Stimulated activated CD4-positive, alpha-beta T cell treated with anti-CD3 and anti-CD28 coated beads, Interleukin-4, amount 100 ng/mL, for 4 hours (primary cell): ENCODE measurements around the gene WAPL.
"Not testable (repeated sequence)": the region's sequence is repeated elsewhere in the genome, so short reads cannot be mapped to it uniquely, and the experiment has no call there.

Experiments used
- DNase-seq, 2 experiments: peaks; one replicate each; pipeline ENCODE4 v3.0.0-alpha.2; 2020

WAPL gene

DNA sequence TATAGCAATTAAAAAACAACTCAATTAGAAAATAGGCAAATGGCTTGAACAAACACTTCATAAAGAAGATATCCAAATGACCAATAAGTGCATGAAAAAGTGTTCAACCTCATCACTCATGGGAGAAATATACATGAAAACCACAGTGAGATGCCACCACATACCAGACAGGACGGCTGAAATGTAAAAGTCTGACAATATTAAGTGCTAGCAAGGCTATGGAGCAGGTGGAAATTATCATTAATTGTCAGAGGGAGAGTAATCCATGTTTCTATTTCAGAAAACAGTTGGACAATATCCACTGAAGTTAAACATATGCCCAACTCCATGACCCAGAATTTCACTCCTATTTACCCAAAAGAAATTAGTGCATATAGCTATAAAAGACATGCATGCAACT lies 112.4 kb downstream of the WAPL start:
- DNase-seq = no peak

DNA sequence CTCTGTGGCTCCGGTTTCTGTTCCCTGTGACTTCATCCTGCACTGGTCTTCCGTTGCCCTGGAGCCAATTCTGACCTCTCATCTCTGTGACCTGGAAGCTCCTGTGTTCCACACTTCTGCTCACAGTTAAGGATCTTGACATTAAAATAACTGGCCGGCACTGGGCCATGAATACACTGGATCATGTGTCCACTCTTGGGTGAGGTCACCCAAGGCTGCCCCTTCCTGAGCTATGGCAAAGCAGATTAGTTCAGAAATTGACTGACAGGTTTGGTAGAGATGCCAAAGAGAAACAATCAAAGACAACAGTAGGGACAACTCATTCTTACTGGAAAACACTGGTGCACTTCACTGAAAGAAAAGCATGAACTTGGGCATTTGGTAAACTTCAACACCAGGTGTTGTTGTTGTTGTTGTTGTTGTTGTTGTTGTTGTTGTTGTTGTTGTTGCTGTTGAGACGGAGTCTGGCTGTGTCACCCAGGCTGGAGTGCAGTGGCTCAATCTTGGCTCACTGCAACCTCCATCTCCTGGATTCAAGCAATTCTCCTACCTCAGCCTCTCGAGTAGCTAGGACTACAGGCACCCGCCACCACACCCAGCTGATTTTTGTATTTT lies 118.3 kb downstream of the WAPL start:
- no peak for DNase-seq

- DNase-seq = no peak
These were observed 119.2 kb downstream of the WAPL start for GRCh38 chr10:86402283-86402941.

GRCh38 chr10:86401588-86402282 lies 119.9 kb downstream of the WAPL start:
- DNase-seq = peak; percentile 14 to 74

GRCh38 chr10:86400705-86401587 lies 120.6 kb downstream of the WAPL start:
- DNase-seq = peak; percentile 77 to 87

- DNase-seq = peak; percentile 91 to 97
These were observed 121.5 kb downstream of the WAPL start for GRCh38 chr10:86399879-86400704.

GRCh38 chr10:86399514-86399878 lies 122.1 kb downstream of the WAPL start:
- no peak for DNase-seq

- DNase-seq = no peak
These were observed 124.5 kb downstream of the WAPL start for GRCh38 chr10:86397120-86397519.

GRCh38 chr10:86393862-86394455 lies 127.6 kb downstream of the WAPL start:
- DNase-seq = no peak

DNA sequence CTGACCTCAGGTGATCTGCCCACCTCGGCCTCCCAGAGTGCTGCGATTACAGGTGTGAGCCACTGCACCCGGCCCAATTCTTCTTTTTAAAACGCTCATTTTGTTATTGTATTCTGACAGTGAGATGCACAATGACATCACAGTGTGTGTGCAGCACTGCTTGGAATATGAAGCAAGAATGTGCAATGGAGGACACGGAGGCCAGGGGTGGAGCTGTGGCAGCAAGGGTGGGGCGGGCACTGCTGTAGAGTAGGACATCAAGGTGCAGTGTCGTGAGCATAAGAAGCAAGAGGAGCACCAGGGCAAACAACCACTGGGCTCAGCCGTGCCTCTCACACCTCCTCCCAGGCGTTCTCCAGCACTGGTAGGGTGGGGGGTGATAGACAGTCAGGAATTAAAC lies 128.2 kb downstream of the WAPL start:
- no peak for DNase-seq

GRCh38 chr10:86392723-86393094 lies 128.9 kb downstream of the WAPL start:
- DNase-seq = no peak

DNA sequence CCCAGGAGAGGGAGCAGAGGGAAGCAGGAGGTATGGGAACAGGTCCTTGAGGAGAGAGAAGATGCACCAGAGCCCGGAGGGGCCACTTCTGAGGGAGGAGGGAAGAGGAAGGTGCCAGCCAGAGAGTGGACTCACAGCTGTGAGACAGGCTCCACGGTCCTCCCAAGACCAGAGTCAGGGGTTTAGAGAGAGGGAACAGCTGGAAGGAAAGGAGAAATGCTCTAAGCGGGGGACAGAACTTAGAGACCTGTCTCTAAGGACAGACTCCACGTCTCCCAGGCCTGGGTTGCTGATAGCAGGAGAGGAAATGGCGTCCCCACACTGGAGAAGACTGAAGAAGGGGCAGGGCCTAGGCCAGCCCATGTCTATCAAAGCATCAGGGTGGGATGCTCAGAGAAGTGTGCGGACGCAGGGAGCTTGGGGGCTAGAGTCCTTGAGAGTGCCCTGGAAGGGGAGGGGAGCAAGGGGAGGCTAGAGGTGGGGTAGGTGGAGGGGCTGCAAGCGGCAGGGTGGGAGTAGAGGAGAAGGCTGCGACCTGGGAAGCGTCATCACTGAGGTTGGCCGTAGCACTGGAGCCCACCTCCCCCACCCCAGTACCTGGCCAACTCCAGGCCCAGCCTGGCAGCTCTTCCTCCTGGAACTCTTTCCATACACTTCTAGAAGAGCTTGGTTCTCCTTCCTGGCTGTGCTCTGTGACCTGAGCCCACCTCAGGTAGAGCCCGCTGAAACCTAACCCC lies 129.4 kb downstream of the WAPL start:
- DNase-seq = no peak

- DNase-seq = no peak
These were observed 130.3 kb downstream of the WAPL start for GRCh38 chr10:86391236-86391840.

DNA sequence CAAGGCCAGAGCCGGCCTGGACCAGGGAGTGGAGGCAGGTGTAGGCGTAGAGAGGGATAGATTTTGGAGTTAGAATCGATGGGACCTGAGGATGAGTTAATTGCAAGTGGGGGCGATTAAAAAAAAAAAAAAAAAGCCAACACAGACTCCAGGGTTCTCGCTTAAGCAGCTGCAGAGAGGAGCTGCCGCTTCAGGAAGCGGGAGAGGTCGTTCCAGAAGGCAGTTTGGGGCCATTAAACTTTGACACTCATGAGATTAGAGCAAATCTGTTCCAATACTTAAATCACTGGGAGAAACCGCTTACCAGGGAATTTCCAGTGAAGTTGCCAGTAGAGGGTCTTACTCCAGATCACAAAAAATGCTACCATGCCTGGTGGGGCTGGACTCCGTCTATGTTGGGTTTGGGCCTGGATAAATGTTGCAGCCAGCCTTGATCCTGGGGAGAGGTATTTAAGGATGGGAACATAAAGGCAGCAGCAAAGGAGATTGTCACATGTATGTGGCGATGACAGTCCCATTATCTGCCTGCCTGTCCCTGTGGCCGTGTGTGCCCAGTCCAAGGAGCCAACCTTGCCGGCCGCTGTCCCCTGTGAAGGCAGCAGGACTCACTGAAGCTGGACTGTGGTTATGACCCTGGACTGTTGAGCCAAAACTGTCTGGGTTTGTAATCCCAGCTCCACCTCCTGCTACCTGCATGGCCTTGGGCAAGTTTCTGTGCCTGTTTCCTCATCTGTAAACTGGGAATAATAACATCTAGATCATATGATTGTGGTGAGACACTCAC lies 131.1 kb downstream of the WAPL start:
- no peak for DNase-seq

GRCh38 chr10:86389441-86390193 lies 132.0 kb downstream of the WAPL start:
- DNase-seq = peak in 1 of 2 experiments; percentile 33

GRCh38 chr10:86389109-86389440 lies 132.5 kb downstream of the WAPL start:
- not testable (repeated sequence) for DNase-seq

DNA sequence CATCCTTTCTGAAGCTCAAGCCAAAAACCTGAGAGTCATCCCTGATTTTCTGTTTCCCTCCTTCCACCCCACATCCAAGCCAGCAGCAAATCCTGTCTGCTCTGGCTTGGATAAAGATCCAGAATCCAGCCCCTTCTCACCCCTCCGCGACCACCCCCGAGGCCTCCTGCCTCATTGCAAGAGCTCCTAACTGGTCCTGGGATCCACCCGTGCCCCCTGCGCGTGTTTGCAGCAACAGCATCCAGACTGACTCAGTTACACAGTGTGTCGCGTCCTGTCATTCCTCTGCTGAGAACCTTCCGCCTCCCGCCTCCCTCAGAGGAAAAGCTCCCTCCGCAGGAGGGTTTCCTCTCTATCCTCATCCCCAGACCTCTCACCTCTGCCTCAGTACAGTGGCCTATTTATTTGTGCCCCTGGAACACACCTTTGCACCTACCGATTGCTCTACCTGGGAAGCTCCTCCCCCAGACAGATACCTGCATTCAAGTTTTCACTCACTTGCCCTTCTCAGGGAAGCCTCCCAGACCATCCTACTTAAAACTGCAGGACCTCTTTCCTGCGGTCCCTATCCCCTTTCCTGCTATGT lies 133.4 kb downstream of the WAPL start:
- no peak for DNase-seq

GRCh38 chr10:86387178-86387794 lies 134.3 kb downstream of the WAPL start:
- DNase-seq = no peak
